ENCODE results near the gene EQTN. TPM values are rescaled to one million over a fixed set of nuclear protein-coding genes. Genes with fewer than 3 reads are reported as not detected.

EQTN gene
- total RNA-seq, 1 donor from 2014 or later = 3.4 TPM

DNA sequence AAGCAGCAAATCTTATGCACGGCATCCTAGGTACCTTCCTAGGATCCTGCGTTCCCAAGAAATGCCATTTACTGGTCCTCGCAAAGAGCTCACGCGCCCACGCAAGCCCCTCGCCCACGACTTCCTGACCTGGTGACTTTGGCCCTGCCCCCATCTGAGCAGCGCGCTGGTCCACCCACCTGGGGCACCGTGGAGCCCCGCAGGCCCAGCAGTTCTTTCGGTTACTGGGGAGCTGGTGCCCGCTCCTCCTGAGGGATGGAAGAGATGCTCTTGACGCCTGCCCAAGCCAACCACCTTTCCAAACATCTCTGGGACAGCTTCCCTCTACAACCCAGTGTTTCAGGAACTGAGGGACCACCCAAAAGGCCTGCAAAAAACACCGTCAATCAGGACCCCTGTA lies 16.7 kb downstream of the EQTN start:
- H3K4me1 Mint-ChIP-seq = no peaks in the 10 kb centered on the region
- no peak overlapping the region for H3K4me3 Mint-ChIP-seq
- no peak for TF ChIP-seq EZH2 (IDR thresholded peaks at IDR 0.05)
- no peak for TF ChIP-seq EZH2phosphoT487 (IDR thresholded peaks at IDR 0.05)
- TF ChIP-seq, protein P1, sequence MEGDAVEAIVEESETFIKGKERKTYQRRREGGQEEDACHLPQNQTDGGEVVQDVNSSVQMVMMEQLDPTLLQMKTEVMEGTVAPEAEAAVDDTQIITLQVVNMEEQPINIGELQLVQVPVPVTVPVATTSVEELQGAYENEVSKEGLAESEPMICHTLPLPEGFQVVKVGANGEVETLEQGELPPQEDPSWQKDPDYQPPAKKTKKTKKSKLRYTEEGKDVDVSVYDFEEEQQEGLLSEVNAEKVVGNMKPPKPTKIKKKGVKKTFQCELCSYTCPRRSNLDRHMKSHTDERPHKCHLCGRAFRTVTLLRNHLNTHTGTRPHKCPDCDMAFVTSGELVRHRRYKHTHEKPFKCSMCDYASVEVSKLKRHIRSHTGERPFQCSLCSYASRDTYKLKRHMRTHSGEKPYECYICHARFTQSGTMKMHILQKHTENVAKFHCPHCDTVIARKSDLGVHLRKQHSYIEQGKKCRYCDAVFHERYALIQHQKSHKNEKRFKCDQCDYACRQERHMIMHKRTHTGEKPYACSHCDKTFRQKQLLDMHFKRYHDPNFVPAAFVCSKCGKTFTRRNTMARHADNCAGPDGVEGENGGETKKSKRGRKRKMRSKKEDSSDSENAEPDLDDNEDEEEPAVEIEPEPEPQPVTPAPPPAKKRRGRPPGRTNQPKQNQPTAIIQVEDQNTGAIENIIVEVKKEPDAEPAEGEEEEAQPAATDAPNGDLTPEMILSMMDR (IDR thresholded peaks at IDR 0.05) = no peak
- H2AFZ ChIP-seq (replicated peaks) = no peak overlapping the region
- no peaks in the 10 kb centered on the region for H3K36me3 Mint-ChIP-seq
- H3K9ac ChIP-seq = no peak overlapping the region
- no peak overlapping the region for H3K27ac ChIP-seq
- no peaks in the 10 kb centered on the region for H3K4me1 ChIP-seq
- no peaks in the 10 kb centered on the region for H3K9me3 ChIP-seq (ENCODE audit: low read depth)
- no peaks in the 10 kb centered on the region for H4K20me1 ChIP-seq (ENCODE audit: low read depth)
- H3K27ac Mint-ChIP-seq = no peak overlapping the region
- no peaks in the 10 kb centered on the region for H3K79me2 ChIP-seq (ENCODE audit: low read depth)
- H3K4me3 ChIP-seq = no peak overlapping the region
- H3F3A ChIP-seq (ENCODE audit: low read depth) = no peaks in the 10 kb centered on the region
- no peak for DNase-seq (ENCODE audit: low spot score)
- no peaks in the 10 kb centered on the region for H3K36me3 ChIP-seq
- no peaks in the 10 kb centered on the region for H3K27me3 Mint-ChIP-seq (ENCODE audit: insufficient read depth, low read depth)
- H3K4me2 ChIP-seq = no peak overlapping the region
- no peaks in the 10 kb centered on the region for H3K27me3 ChIP-seq
- no peaks in the 10 kb centered on the region for H3K9me3 Mint-ChIP-seq

DNA sequence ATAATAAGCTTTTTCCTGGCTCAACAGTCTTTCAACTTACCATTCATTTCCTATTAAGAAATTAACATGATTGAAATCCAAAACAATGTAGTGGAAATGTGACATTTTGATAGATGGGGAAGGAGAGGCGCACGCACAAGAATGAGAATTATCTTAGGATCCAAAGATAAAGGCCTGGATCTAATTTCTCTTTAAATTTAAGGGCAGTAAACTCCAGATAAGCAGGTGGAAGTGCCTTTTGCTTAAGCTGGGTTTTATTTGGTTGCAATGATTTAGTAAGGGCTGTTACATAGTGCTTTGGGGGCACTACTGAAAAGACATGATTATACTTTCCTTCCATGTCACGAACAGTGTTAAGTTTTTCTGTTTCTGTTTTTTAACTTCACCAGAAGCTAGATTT lies 17.3 kb downstream of the EQTN start:
- TF ChIP-seq, protein P1 (IDR thresholded peaks at IDR 0.05) = no peak
- TF ChIP-seq EZH2 (IDR thresholded peaks at IDR 0.05) (no peak), EZH2phosphoT487 (IDR thresholded peaks at IDR 0.05) (no peak)
- H3K27me3 Mint-ChIP-seq (ENCODE audit: insufficient read depth, low read depth) = no peaks in the 10 kb centered on the region
- H3K9me3 Mint-ChIP-seq = no peaks in the 10 kb centered on the region
- Histone ChIP-seq H3F3A (ENCODE audit: low read depth) (no peaks in the 10 kb centered on the region), H3K27ac (no peak overlapping the region), H3K4me1 (no peaks in the 10 kb centered on the region), H3K79me2 (ENCODE audit: low read depth) (no peaks in the 10 kb centered on the region), H3K9ac (no peak overlapping the region), H4K20me1 (ENCODE audit: low read depth) (no peaks in the 10 kb centered on the region), H2AFZ (replicated peaks) (no peak overlapping the region), H3K27me3 (no peaks in the 10 kb centered on the region), H3K9me3 (ENCODE audit: low read depth) (no peaks in the 10 kb centered on the region), H3K36me3 (no peaks in the 10 kb centered on the region), H3K4me3 (no peak overlapping the region), H3K4me2 (no peak overlapping the region)
- no peak for DNase-seq (ENCODE audit: low spot score)
- no peaks in the 10 kb centered on the region for H3K4me1 Mint-ChIP-seq
- no peak overlapping the region for H3K27ac Mint-ChIP-seq
- no peak overlapping the region for H3K4me3 Mint-ChIP-seq
- no peaks in the 10 kb centered on the region for H3K36me3 Mint-ChIP-seq

DNA sequence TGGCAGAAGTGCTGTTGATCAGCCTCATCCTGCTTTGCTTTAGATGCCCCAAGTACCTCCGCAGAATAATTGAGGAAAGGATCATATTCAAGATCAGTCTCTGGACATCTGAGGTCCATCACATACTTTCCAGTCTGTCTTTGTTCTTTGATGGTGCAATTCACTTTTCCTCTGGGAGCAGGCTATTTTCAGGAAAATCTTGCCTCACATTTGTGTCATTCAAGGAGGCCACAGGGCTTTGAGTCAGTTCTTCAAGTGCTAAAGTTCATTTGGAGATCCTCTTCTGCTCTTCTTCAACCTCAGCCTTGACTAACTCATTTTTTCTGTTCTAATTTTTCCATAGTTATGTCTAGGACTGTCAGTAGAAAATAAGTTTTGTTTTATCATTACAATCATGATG lies 18.6 kb downstream of the EQTN start:
- Histone ChIP-seq H3K4me2 (no peak overlapping the region), H3K27me3 (no peaks in the 10 kb centered on the region), H3F3A (ENCODE audit: low read depth) (no peaks in the 10 kb centered on the region), H3K4me1 (no peaks in the 10 kb centered on the region), H4K20me1 (ENCODE audit: low read depth) (no peaks in the 10 kb centered on the region), H3K36me3 (no peaks in the 10 kb centered on the region), H3K4me3 (no peak overlapping the region), H2AFZ (replicated peaks) (no peak overlapping the region), H3K9ac (no peak overlapping the region), H3K9me3 (ENCODE audit: low read depth) (no peaks in the 10 kb centered on the region), H3K27ac (no peak overlapping the region), H3K79me2 (ENCODE audit: low read depth) (no peaks in the 10 kb centered on the region)
- H3K4me1 Mint-ChIP-seq = no peaks in the 10 kb centered on the region
- no peaks in the 10 kb centered on the region for H3K27me3 Mint-ChIP-seq (ENCODE audit: insufficient read depth, low read depth)
- H3K27ac Mint-ChIP-seq = no peak overlapping the region
- H3K36me3 Mint-ChIP-seq = no peaks in the 10 kb centered on the region
- TF ChIP-seq, protein P1 (IDR thresholded peaks at IDR 0.05) = no peak
- TF ChIP-seq EZH2phosphoT487 (IDR thresholded peaks at IDR 0.05) (no peak), EZH2 (IDR thresholded peaks at IDR 0.05) (no peak)
- DNase-seq (ENCODE audit: low spot score) = no peak
- no peak overlapping the region for H3K4me3 Mint-ChIP-seq
- no peaks in the 10 kb centered on the region for H3K9me3 Mint-ChIP-seq
